Epidermal melanocyte (primary cell): ENCODE data around the gene CDK1.

Experiments
- DNase-seq: peaks from one replicate; pipeline ENCODE4 v3.0.0; 2011; ENCODE audit warnings: low spot score; ENCODE audit not compliant: insufficient read length

The CDK1 gene

GRCh38 chr10:60777696-60778213 is 523 bp upstream of the CDK1 start:
- no peak for DNase-seq

GRCh38 chr10:60778971-60779796 is 906 bp downstream of the CDK1 start:
- DNase-seq, result no peak

GRCh38 chr10:60781661-60782060 is 3.4 kb downstream of the CDK1 start:
- DNase-seq, result no peak

- DNase-seq, result no peak
These were observed 6.4 kb downstream of the CDK1 start for GRCh38 chr10:60784641-60785040.

- no peak for DNase-seq
These were observed 10.3 kb downstream of the CDK1 start for GRCh38 chr10:60788544-60788943.

GRCh38 chr10:60789340-60789739 is 11.1 kb downstream of the CDK1 start:
- no peak for DNase-seq

GRCh38 chr10:60794953-60795352 is 16.7 kb downstream of the CDK1 start:
- DNase-seq, result no peak

GRCh38 chr10:60795465-60796202 is 17.4 kb downstream of the CDK1 start:
- no peak for DNase-seq

GRCh38 chr10:60796481-60796880 is 18.2 kb downstream of the CDK1 start:
- DNase-seq, result no peak

GRCh38 chr10:60797200-60797599 is 18.9 kb downstream of the CDK1 start:
- DNase-seq, result no peak

- no peak for DNase-seq
These were observed 19.8 kb downstream of the CDK1 start for GRCh38 chr10:60798031-60798430.

GRCh38 chr10:60798870-60799269 is 20.6 kb downstream of the CDK1 start:
- no peak for DNase-seq

GRCh38 chr10:60799971-60800650 is 21.8 kb downstream of the CDK1 start:
- no peak for DNase-seq

- no peak for DNase-seq
These were observed 22.6 kb downstream of the CDK1 start for GRCh38 chr10:60800918-60801317.

- no peak for DNase-seq
These were observed 23.2 kb downstream of the CDK1 start for GRCh38 chr10:60801522-60801921.

- DNase-seq, result no peak
These were observed 25.2 kb downstream of the CDK1 start for GRCh38 chr10:60803433-60803832.

- no peak for DNase-seq
These were observed 25.6 kb downstream of the CDK1 start for GRCh38 chr10:60803865-60804264.

GRCh38 chr10:60806921-60807320 is 28.6 kb downstream of the CDK1 start:
- no peak for DNase-seq

GRCh38 chr10:60807499-60807898 is 29.2 kb downstream of the CDK1 start:
- DNase-seq, result no peak

GRCh38 chr10:60808036-60808435 is 29.8 kb downstream of the CDK1 start:
- DNase-seq, result no peak

GRCh38 chr10:60809157-60809556 is 30.9 kb downstream of the CDK1 start:
- no peak for DNase-seq
